Lung (tissue), 12 donors: ENCODE data around the gene MICAL2. TPM values are rescaled to one million over a fixed set of nuclear protein-coding genes. Genes with fewer than 3 reads are reported as not detected.

Source experiments
- ATAC-seq: fragments of 200-7000 bp; cut with Tn5 transposase; one replicate; pipeline ENCODE4 v1.9.1; 2020; ENCODE audit warnings: moderate number of reproducible peaks; ENCODE audit not compliant: insufficient read depth, low FRiP score
- DNase-seq, 3 donors: peaks; one replicate each; pipeline ENCODE4 v3.0.0-alpha.2; 2013 to 2017
- H3K27ac ChIP-seq, 2 donors: one replicate each; pipeline ENCODE4 v1.5.1; 2013; ENCODE audit warnings: mild to moderate bottlenecking in 2 of 2, moderate library complexity in 2 of 2, control low read depth in 1 of 2, inconsistent platforms in 1 of 2, low read depth in 1 of 2, low read length in 1 of 2
- H3K27me3 ChIP-seq, 3 donors: one replicate each; pipeline ENCODE4 v1.5.1; 2013; ENCODE audit warnings: low read length in 2 of 3; ENCODE audit not compliant: control insufficient read depth in 3 of 3, insufficient read depth in 3 of 3
- H3K36me3 ChIP-seq, 4 donors: one replicate each; pipeline ENCODE4 v1.5.1; 2013; ENCODE audit warnings: low read length in 4 of 4, mild to moderate bottlenecking in 1 of 4, moderate library complexity in 1 of 4; ENCODE audit not compliant: control insufficient read depth in 4 of 4, insufficient read depth in 4 of 4
- H3K4me1 ChIP-seq, 5 donors: one replicate each; pipeline ENCODE4 v1.5.1; 2013; ENCODE audit warnings: low read length in 5 of 5, mild to moderate bottlenecking in 2 of 5, moderate library complexity in 1 of 5; ENCODE audit not compliant: control insufficient read depth in 5 of 5, insufficient read depth in 5 of 5
- H3K4me3 ChIP-seq: one replicate; pipeline ENCODE4 v1.5.1; 2013; ENCODE audit warnings: mild to moderate bottlenecking, control low read depth, moderate library complexity
- H3K9ac ChIP-seq, 2 donors: one replicate each; pipeline ENCODE4 v1.5.1; 2013; ENCODE audit warnings: low read length in 2 of 2, control low read depth in 1 of 2; ENCODE audit not compliant: insufficient read depth in 1 of 2
- H3K9me3 ChIP-seq, 4 donors: one replicate each; pipeline ENCODE4 v1.5.1; 2013; ENCODE audit warnings: low read length in 3 of 4, mild to moderate bottlenecking in 1 of 4, moderate library complexity in 1 of 4; ENCODE audit not compliant: control insufficient read depth in 4 of 4, insufficient read depth in 3 of 4
- CTCF ChIP-seq: IDR thresholded peaks from 2 replicates; pipeline ENCODE4 v1.5.1; 2012; ENCODE audit warnings: mild to moderate bottlenecking; ENCODE audit errors: control extremely low read depth, extremely low read depth
- WGBS, 2 donors: extraction: QIAGEN DNeasy Blood & Tissue Kit; methylation state at CpG; one replicate each; pipeline ENCODE4 v1.1.7; 2013; 5-methylcytosine and 5-hydroxymethylcytosine counted together
- polyA plus RNA-seq, 2 donors: library from polyadenylated mRNA; stranded (reverse); fragments of 200-250 nt; gene quantifications; one replicate each; pipeline ENCODE4 v1.2.1, GENCODE V29; 2013
- total RNA-seq, 2 donors: library from RNA; depleted of rRNA in 1 of 2; stranded (reverse); fragments of >200 nt in 1 of 2; gene quantifications; one replicate each; pipeline ENCODE4 v1.2.1, GENCODE V29; 2014 to 2021
- donor health status: control.
- donor health status: control.
- donor health status: Bipolar disorder and iron deficiency.
- donor health status: healthy.
- donor health status: DM: yes; HTN: yes; CAD: no.

MICAL2 gene
- total and polyA plus RNA-seq, 4 donors = 38.2 to 218 (median 99.6) TPM

GRCh38 chr11:12233602-12233925 is 123.2 kb downstream of the MICAL2 start:
- DNase-seq = no peak
- no peak overlapping the region for H3K4me3 ChIP-seq
- no peak overlapping the region for H3K9ac ChIP-seq
- no peak for ATAC-seq
- WGBS, 2 donors = 70 to 90% methylated on average over 1 of the region's 1 CpG
- H3K9me3 ChIP-seq = no peaks in the 10 kb centered on the region
- peaks cover 0 to 21% (median 0%) of the 10 kb centered on the region in 5 donors for H3K4me1 ChIP-seq
- peaks cover 0 to 20% (median 7%) of the 10 kb centered on the region in 4 donors for H3K36me3 ChIP-seq
- no peak for TF ChIP-seq CTCF
- no peak overlapping the region for H3K27ac ChIP-seq
- no peaks in the 10 kb centered on the region for H3K27me3 ChIP-seq

GRCh38 chr11:12234221-12234620 is 123.8 kb downstream of the MICAL2 start:
- TF ChIP-seq CTCF = no peak
- Histone ChIP-seq H3K27ac (peak overlapping the region in 1 of 2 donors; percentile 51), H3K4me3 (no peak overlapping the region), H3K4me1 (peaks cover 0 to 17% (median 0%) of the 10 kb centered on the region in 5 donors), H3K27me3 (no peaks in the 10 kb centered on the region), H3K9ac (no peak overlapping the region), H3K9me3 (no peaks in the 10 kb centered on the region), H3K36me3 (peaks cover 0 to 14% (median 5%) of the 10 kb centered on the region in 4 donors)
- WGBS, 2 donors = 51 to 73% methylated on average over 1 of the region's 1 CpG
- ATAC-seq (no peak), DNase-seq (no peak)

- TF ChIP-seq CTCF = no peak
- no peak for DNase-seq
- Histone ChIP-seq H3K27ac (peak overlapping the region in 1 of 2 donors; percentile 48), H3K9me3 (no peaks in the 10 kb centered on the region), H3K9ac (no peak overlapping the region), H3K27me3 (no peaks in the 10 kb centered on the region), H3K4me1 (peaks cover 0 to 19% (median 0%) of the 10 kb centered on the region in 5 donors), H3K4me3 (no peak overlapping the region), H3K36me3 (peaks cover 0 to 16% (median 5%) of the 10 kb centered on the region in 4 donors)
- no peak for ATAC-seq
- 93 to 96% methylated on average over 6 of the region's 6 CpGs for WGBS, 2 donors
These were observed 124.7 kb downstream of the MICAL2 start for GRCh38 chr11:12235080-12235479.

GRCh38 chr11:12235553-12235946 is 125.2 kb downstream of the MICAL2 start:
- no peak overlapping the region for H3K9ac ChIP-seq
- no peaks in the 10 kb centered on the region for H3K27me3 ChIP-seq
- no peak overlapping the region for H3K4me3 ChIP-seq
- no peak for ATAC-seq
- no peak for DNase-seq
- H3K27ac ChIP-seq = peak overlapping the region in 1 of 2 donors; percentile 80
- TF ChIP-seq CTCF = no peak
- WGBS, 2 donors = 95 to 96% methylated on average over 3 of the region's 3 CpGs
- peaks cover 0 to 16% (median 4%) of the 10 kb centered on the region in 4 donors for H3K36me3 ChIP-seq
- H3K9me3 ChIP-seq = no peaks in the 10 kb centered on the region
- peaks cover 0 to 21% (median 0%) of the 10 kb centered on the region in 5 donors for H3K4me1 ChIP-seq
